ENCODE results near the gene PRSS56.

DNA sequence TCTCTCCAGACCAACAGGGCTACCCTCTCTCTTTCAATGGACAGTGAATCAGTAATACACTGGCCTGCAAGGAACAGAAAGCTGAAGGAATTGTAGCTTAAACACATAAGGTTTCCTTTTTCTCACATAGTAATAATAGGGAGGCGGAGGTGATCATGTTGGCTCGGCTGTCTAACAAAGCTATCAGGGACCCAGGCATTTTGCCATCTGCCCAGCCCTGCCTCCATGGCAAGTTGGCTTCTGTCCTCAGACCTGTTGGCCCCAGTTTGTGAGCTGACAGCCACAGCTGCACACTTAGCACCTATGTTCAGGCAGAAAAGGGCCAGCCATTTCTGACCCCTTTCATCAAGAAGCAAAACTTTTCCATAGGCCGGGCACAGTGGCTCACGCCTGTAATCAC, 17.3 kb downstream of the PRSS56 start:
- TF ChIP-seq CTCF (IDR thresholded peaks at IDR 0.05) (no peak), ZFX (IDR thresholded peaks at IDR 0.05; ENCODE audit: borderline replicate concordance) (no peak)
